Kidney (tissue), 14 donors: ENCODE measurements around the gene ZBTB16. TPM values are rescaled to one million over a fixed set of nuclear protein-coding genes. Genes with fewer than 3 reads are reported as not detected.
A peak's percentile ranks its signal among the peaks of the same experiment; 100 is the strongest.

Experiments used
- DNase-seq, 5 donors: peaks; one replicate each; pipeline ENCODE4 v3.0.0-alpha.2; 2013 to 2020
- FAIRE-seq: peaks from 2 replicates; lab custom pipeline; 2012; peaks lifted over from hg19 to GRCh38; lab: Jason Lieb, UNC
- H3K27ac ChIP-seq, 2 donors: one replicate each; pipeline ENCODE4 v1.7.0; 2013; ENCODE audit warnings: low read depth in 2 of 2, low read length in 2 of 2, inconsistent platforms in 1 of 2
- H3K27me3 ChIP-seq: one replicate; pipeline ENCODE4 v1.7.1; 2013; ENCODE audit warnings: low read length, inconsistent platforms; ENCODE audit not compliant: control insufficient read depth, insufficient read depth
- H3K36me3 ChIP-seq, 3 donors: one replicate each; pipeline versions ENCODE4 v1.7.0 to v1.7.1; 2013; ENCODE audit warnings: low read length in 3 of 3, control low read depth in 1 of 3, inconsistent platforms in 1 of 3; ENCODE audit not compliant: insufficient read depth in 3 of 3, control insufficient read depth in 2 of 3
- H3K4me1 ChIP-seq, 3 donors: one replicate each; pipeline versions ENCODE4 v1.7.0 to v1.7.1; 2013; ENCODE audit warnings: low read length in 3 of 3, inconsistent platforms in 1 of 3, low read depth in 1 of 3; ENCODE audit not compliant: control insufficient read depth in 2 of 3, insufficient read depth in 2 of 3
- H3K4me3 ChIP-seq, 3 donors: one replicate each; pipeline versions ENCODE4 v1.7.0 to v1.8.1; 2013; ENCODE audit warnings: low read length in 3 of 3, control low read depth in 1 of 3, inconsistent platforms in 1 of 3
- H3K9ac ChIP-seq, 3 donors: one replicate each; pipeline versions ENCODE4 v1.7.0 to v1.7.1; 2013; ENCODE audit warnings: low read length in 3 of 3, control low read depth in 1 of 3, inconsistent platforms in 1 of 3
- H3K9me3 ChIP-seq, 3 donors: one replicate each; pipeline versions ENCODE4 v1.7.0 to v1.7.1; 2013; ENCODE audit warnings: low read length in 3 of 3, control low read depth in 1 of 3, inconsistent platforms in 1 of 3; ENCODE audit not compliant: control insufficient read depth in 2 of 3, insufficient read depth in 1 of 3
- intact Hi-C: fragments of 100-400 bp; cut with DNase I; formaldehyde crosslinking; loops from one replicate; pipeline ENCODE4 v1.11.1; 2022
- polyA plus RNA-seq: library from polyadenylated mRNA; stranded (reverse); fragments of 350-450 nt; fragmentation: Illumina TruSeq; extraction: RNeasy Lipid Tissue Mini Kit (QIAGEN cat#74804); gene quantifications from one replicate; pipeline ENCODE4 v1.2.3, GENCODE V29; 2014; ENCODE audit warnings: low read depth, low replicate concordance; ENCODE audit not compliant: insufficient read depth
- total RNA-seq: library from RNA; stranded (reverse); fragmentation: NEBNext Ultra II Directional; extraction: Animal tissue kit (Norgen Biotek cat#: 25700); gene quantifications from one replicate; pipeline ENCODE4 v1.2.1, GENCODE V29; 2021
- TF ChIP-seq, protein P1 (sequence below): IDR thresholded peaks from 3 replicates; pipeline ENCODE4 v1.5.1; 2012; ENCODE audit warnings: mild to moderate bottlenecking, moderate library complexity, borderline replicate concordance; ENCODE audit not compliant: insufficient read depth; ENCODE audit errors: extremely low read depth
- donor health status: control.
- donor health status: control.
- donor health status: control.
- donor health status: control.
- donor health status: control.
- donor health status: DM: yes; HTN: yes; CAD: no.
- donor health status: Normal renal cell carcinoma (clear cell type).

The ZBTB16 gene
- total and polyA plus RNA-seq, 2 donors from 2014 or later = 2.5 to 126 TPM

DNA sequence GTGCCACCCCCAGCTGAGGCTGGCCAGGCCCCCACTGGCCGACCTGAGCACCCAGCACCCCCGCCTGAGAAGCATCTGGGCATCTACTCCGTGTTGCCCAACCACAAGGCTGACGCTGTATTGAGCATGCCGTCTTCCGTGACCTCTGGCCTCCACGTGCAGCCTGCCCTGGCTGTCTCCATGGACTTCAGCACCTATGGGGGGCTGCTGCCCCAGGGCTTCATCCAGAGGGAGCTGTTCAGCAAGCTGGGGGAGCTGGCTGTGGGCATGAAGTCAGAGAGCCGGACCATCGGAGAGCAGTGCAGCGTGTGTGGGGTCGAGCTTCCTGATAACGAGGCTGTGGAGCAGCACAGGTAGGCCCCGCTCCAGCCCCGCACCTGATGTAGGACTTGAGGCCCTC is 4.7 kb downstream of the ZBTB16 start:
- H3K27me3 ChIP-seq = peaks cover 7% of the 10 kb centered on the region
- H3K4me3 ChIP-seq = peak overlapping the region in 2 of 3 donors; percentile 19 to 32
- H3K27ac ChIP-seq = no peak overlapping the region
- H3K36me3 ChIP-seq = peaks cover 0 to 44% (median 34%) of the 10 kb centered on the region in 3 donors
- intact Hi-C loops = loop anchor here (10.0 kb wide), 1 partner anchor 101 kb away; no protein-coding TSS in a partner anchor
- TF ChIP-seq, protein P1, sequence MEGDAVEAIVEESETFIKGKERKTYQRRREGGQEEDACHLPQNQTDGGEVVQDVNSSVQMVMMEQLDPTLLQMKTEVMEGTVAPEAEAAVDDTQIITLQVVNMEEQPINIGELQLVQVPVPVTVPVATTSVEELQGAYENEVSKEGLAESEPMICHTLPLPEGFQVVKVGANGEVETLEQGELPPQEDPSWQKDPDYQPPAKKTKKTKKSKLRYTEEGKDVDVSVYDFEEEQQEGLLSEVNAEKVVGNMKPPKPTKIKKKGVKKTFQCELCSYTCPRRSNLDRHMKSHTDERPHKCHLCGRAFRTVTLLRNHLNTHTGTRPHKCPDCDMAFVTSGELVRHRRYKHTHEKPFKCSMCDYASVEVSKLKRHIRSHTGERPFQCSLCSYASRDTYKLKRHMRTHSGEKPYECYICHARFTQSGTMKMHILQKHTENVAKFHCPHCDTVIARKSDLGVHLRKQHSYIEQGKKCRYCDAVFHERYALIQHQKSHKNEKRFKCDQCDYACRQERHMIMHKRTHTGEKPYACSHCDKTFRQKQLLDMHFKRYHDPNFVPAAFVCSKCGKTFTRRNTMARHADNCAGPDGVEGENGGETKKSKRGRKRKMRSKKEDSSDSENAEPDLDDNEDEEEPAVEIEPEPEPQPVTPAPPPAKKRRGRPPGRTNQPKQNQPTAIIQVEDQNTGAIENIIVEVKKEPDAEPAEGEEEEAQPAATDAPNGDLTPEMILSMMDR = no peak
- peaks cover 0 to 24% (median 0%) of the 10 kb centered on the region in 3 donors for H3K4me1 ChIP-seq
- no peak for FAIRE-seq
- H3K9ac ChIP-seq = no peak overlapping the region
- no peaks in the 10 kb centered on the region for H3K9me3 ChIP-seq
- DNase-seq = no peak

GRCh38 chr11:114065094-114065493 is 5.6 kb downstream of the ZBTB16 start:
- peaks cover 0 to 24% (median 0%) of the 10 kb centered on the region in 3 donors for H3K4me1 ChIP-seq
- H3K9me3 ChIP-seq = no peaks in the 10 kb centered on the region
- no peak overlapping the region for H3K27ac ChIP-seq
- TF ChIP-seq, protein P1 = no peak
- H3K4me3 ChIP-seq = peak overlapping the region in 2 of 3 donors; percentile 32 to 33
- intact Hi-C loops = loop anchor here (10.0 kb wide), 1 partner anchor 100 kb away; no protein-coding TSS in a partner anchor
- H3K27me3 ChIP-seq = peaks cover 7% of the 10 kb centered on the region
- no peak for FAIRE-seq
- H3K36me3 ChIP-seq = peaks cover 0 to 44% (median 36%) of the 10 kb centered on the region in 3 donors
- DNase-seq = no peak
- H3K9ac ChIP-seq = no peak overlapping the region

DNA sequence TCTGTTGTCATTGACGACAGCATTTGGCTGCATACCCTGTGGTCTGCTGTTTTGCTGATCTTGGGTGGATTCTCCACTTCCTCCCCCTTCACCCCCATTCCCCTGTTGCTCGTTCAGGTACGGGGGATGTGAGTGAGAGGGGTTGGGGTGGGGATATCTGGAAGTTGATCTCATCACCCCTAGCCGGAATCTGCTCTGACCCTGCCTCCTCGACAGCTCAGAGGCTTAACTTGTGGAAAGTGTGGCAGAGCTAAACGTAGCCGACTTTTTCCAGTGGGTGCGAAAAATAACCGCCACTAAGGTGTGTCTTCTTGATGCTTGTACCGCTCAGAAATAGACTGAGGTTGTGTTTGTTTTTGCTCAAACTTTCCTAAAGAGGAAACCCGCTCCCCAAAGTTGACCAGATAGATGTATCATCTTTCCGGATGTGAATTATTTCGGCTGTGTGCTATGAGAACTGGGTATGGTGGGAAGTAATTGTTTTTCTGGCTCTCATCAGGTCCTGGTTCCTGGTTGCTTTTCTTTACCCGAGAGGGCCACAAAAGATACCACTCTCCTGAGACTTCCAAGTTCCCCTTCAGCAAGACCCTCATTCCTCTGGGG is 6.6 kb downstream of the ZBTB16 start:
- Histone ChIP-seq H3K27me3 (peaks cover 7% of the 10 kb centered on the region), H3K4me3 (no peak overlapping the region), H3K9ac (no peak overlapping the region), H3K9me3 (no peaks in the 10 kb centered on the region), H3K27ac (no peak overlapping the region), H3K36me3 (peaks cover 0 to 49% (median 36%) of the 10 kb centered on the region in 3 donors), H3K4me1 (peaks cover 0 to 26% (median 0%) of the 10 kb centered on the region in 3 donors)
- TF ChIP-seq, protein P1 = no peak
- no peak for DNase-seq
- intact Hi-C loops = loop anchor here (10.0 kb wide), 1 partner anchor 99 kb away; no protein-coding TSS in a partner anchor
- no peak for FAIRE-seq
